Omental fat pad (tissue), 4 donors: ENCODE results near the gene LIFR. TPM values are rescaled to one million over a fixed set of nuclear protein-coding genes. Genes with fewer than 3 reads are reported as not detected.

Experiments
- ATAC-seq: fragments of 150-250 bp; one replicate; pipeline ENCODE4 v1.9.1; 2016; ENCODE audit warnings: mild to moderate bottlenecking, moderate library complexity; ENCODE audit not compliant: low FRiP score
- DNase-seq: peaks from one replicate; pipeline ENCODE4 v3.0.0-alpha.2; 2019; ENCODE audit warnings: low spot score
- total RNA-seq, 4 donors: library from RNA; depleted of rRNA; stranded (reverse); fragments of >200 nt; gene quantifications; one replicate each; pipeline ENCODE4 v1.1.0, GENCODE V29; 2016
- TF ChIP-seq, protein P1 (sequence below), 3 donors: fragments of 450-650 bp; IDR thresholded peaks; one replicate each; pipeline ENCODE4 v1.5.1; 2016 to 2017; ENCODE audit warnings: antibody characterized with exemption in 3 of 3, mild to moderate bottlenecking in 3 of 3, moderate library complexity in 2 of 3

The LIFR gene
- total RNA-seq, 4 donors from 2014 or later = 95.9 to 388 (median 126) TPM

DNA sequence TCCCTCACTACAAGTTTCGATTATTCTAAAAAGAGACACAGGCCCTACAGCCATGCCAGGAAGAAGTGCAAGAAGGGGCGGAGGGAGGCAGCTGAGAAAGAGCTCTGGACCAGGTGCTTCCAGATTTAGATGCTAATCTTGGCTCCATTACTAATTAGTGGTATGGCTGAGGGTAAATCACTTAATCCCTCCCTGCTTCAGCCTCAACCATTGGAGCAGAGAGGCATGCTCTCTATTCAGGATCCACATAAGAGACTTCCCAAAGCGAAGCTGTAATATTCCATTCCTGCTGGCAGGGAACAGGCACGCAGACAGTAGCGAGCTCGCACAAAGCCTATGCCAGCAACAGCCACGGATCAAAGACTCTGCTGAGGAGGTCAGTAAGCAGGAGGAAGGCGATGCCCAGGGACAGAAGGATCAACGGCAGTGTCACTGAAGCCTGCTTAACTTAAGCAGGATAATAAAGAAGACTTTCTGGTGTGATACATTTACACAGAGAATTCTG, 24.2 kb downstream of the LIFR start:
- ATAC-seq (no peak), DNase-seq (no peak)
- TF ChIP-seq, protein P1, sequence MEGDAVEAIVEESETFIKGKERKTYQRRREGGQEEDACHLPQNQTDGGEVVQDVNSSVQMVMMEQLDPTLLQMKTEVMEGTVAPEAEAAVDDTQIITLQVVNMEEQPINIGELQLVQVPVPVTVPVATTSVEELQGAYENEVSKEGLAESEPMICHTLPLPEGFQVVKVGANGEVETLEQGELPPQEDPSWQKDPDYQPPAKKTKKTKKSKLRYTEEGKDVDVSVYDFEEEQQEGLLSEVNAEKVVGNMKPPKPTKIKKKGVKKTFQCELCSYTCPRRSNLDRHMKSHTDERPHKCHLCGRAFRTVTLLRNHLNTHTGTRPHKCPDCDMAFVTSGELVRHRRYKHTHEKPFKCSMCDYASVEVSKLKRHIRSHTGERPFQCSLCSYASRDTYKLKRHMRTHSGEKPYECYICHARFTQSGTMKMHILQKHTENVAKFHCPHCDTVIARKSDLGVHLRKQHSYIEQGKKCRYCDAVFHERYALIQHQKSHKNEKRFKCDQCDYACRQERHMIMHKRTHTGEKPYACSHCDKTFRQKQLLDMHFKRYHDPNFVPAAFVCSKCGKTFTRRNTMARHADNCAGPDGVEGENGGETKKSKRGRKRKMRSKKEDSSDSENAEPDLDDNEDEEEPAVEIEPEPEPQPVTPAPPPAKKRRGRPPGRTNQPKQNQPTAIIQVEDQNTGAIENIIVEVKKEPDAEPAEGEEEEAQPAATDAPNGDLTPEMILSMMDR (IDR thresholded peaks at IDR 0.05) = no peak

DNA sequence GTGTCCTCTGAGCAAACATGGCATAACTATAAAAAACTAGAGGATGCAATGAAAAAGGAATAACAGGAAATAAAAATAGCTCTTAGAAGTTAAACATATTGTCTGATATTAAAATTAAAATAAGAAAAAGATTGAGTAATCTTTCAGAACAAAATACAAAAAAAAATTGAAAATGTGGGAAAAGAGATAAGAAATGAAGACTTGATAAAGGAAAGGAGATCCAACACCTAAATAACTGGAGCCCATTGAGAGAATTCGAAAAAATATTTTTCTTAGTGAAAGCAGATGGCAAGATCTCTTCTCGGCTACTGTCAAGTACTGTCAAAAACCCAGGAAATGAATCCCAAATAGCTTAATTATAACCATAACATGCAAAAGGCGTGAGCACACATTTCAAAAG, 24.9 kb downstream of the LIFR start:
- TF ChIP-seq, protein P1 (IDR thresholded peaks at IDR 0.05) = no peak
- ATAC-seq (no peak), DNase-seq (no peak)

DNA sequence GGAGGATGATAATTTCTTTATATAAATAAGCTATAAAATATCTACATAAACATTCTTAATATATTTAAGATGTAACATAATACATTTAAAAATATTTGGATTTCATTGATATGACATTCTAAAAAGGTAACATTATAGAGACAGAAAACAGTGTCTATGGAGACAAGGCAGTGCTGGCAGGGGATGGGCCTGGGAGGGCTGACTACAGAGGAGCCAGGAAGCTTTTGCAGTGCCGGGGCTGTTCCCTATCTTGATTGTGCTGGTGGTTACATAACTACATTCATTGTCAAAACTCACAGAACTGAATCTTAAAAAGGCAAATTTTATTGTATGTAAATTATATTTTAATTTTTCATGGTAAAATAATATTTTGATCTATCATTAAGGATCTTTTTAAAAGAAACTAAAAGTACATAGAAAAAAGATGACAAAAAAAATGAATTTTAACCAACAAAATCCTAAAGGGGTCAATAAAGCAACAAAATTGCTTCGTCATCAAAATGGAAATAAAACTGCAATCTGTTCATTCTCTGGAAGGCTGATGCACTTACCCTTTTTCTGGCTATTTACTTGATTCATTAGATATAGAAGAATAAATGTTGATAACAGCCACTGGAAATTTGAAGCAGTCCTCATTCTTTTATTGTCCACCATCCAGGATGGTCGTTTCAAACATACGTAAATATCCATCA, 26.3 kb downstream of the LIFR start:
- DNase-seq (no peak), ATAC-seq (no peak)
- TF ChIP-seq, protein P1 (IDR thresholded peaks at IDR 0.05) = no peak

DNA sequence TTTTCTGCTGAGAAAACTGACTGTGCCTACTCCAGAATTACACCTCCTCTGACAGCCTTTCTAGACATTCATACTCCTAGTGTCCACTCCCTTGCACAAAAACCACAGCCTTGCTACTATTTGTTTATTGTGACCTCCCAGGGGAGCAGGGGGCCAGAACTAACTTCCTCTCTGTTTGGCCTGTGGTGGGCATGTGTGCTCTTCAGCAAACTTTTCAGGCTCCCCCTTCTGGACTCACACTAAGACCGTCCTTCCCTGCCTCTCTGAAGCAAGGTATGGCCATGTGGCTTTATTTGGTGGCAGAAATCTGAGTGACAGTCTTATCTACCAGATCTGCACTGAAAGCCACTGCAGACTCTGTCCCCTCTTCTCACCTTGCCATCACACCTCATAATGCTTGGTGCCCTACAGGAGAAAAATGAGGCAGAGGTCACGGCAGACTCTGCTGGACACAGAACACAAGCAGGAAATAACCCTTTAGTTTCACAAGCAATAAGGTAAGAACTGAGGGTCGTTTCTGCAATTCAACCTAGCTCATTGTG, 28.2 kb downstream of the LIFR start:
- TF ChIP-seq, protein P1 (IDR thresholded peaks at IDR 0.05) = no peak
- ATAC-seq = no peak
- DNase-seq = no peak

DNA sequence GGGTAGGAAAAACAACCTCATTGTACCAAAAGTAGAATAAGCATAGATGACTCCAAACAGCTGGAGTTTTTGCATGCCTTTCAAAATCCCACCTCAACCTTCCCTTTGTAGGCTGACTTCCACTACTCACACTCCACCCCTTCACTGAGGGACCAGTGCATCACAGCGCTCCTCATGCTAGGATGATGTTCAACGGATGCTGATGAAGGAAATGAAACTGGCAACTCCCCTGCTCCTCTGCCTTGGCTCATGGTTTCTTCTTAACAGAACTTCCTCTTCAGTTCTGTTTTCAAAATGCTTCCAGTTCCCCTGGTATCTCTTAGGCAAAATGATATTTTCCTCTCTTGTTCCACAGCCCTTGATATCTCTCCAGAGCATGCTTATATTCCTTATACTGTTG, 29.0 kb downstream of the LIFR start:
- TF ChIP-seq, protein P1 (IDR thresholded peaks at IDR 0.05) = no peak
- DNase-seq (no peak), ATAC-seq (no peak)

DNA sequence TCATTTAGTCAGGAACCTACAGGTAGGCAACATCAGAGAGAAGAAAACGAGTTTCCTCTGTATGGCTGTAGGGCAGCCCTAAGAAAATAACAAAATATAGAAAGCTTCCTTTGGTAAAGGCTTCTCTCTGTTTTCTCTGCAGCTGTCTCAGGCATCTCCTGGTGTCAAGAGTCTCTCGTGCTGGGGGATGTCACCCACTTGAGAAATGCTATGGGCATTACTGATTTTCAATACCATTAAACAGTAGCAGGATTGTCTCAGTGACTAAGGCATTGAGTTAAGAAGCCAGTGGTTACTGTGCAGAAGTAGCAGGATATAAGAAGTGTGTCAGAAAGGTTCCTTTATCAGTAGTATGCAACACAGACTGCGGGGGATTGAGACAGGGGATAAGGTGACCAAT, 32.4 kb downstream of the LIFR start:
- TF ChIP-seq, protein P1 (IDR thresholded peaks at IDR 0.05) = no peak
- no peak for DNase-seq
- no peak for ATAC-seq

DNA sequence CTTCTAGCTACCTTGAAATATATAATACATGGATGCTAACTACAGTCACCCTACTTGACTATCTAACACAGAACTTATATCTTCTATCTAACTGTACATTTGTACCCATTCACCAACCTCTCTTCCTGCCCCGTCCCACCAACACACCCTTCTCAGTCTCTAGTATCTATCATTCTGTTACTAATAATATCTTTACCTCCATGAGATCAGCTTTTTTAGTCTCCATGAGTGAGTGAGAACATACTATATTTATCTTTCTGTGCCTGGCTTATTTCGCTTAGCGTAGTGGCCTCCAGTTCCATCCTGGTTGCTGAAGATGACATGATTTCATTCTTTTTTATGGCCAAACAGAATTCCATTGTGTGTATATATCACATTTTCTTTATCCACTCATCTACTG, 37.0 kb downstream of the LIFR start:
- ATAC-seq (no peak), DNase-seq (no peak)
- TF ChIP-seq, protein P1 (IDR thresholded peaks at IDR 0.05) = no peak
